Measurements from ENCODE around the gene CMPK1.
A peak's percentile ranks its signal among the peaks of the same experiment; 100 is the strongest.
"Not testable (repeated sequence)": the region's sequence is repeated elsewhere in the genome, so short reads cannot be mapped to it uniquely, and the experiment has no call there.

The CMPK1 gene, protein sequence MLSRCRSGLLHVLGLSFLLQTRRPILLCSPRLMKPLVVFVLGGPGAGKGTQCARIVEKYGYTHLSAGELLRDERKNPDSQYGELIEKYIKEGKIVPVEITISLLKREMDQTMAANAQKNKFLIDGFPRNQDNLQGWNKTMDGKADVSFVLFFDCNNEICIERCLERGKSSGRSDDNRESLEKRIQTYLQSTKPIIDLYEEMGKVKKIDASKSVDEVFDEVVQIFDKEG

DNA sequence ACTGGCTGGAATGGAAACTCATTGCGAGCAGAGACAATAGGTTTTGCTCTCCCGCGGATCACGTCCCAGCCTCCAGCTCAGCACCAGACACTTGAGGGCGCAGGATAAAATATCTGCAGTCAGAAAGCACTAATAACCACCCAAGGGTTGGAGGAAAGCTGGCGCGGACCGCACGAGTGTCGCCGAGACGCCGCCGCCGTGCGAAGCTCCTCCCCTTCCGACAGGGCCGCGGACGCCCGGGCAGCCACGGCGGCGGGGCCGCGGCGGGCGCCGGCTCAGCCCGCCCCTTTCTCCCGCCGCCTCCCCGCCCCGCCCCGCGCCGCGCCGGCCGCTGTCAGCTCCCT lies at the start of gene CMPK1:
Gene CMPK1, plus strand, starts transcription at position 213 of the 344 bp plus-strand sequence. CDS start 156 bp downstream, outside the sequence.
- DNase-seq: peak; percentile 69

DNA sequence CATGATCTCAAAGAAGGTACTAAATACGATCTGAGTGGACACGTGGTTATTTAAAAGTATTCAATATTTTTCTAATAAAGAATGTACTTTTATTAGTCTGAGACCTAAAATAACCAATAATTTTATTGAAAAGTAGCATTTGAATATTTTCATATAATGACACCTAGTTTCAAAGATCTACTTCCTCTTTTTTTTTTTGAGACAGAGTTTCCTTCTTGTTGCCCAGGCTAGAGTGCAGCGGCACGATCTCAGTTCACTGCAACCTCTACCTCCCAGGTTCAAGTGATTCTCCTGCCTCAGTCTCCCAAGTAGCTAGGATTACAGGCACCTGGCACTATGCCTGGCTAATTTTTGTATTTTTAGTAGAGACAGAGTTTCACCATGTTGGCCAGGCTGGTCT lies 45.5 kb upstream of the CMPK1 start:
- DNase-seq: not testable (repeated sequence)

DNA sequence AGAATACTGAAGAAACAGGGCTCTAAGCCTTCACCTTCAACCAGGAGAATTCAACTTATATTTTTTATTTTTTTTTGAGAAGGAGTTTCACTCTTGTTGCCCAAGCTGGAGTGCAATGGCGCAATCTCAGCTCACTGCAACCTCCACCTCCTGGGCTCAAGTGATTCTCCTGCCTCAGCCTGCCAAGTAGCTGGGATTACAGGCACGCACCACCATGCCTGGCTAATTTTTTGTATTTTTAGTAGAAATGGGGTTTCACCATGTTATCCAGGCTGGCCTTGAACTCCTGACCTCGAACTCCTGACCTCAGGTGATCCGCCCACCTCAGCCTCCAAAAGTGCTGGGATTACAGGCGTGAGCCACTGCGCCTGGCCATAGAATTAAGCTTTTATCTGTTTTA lies 38.7 kb upstream of the CMPK1 start:
- DNase-seq: not testable (repeated sequence)

DNA sequence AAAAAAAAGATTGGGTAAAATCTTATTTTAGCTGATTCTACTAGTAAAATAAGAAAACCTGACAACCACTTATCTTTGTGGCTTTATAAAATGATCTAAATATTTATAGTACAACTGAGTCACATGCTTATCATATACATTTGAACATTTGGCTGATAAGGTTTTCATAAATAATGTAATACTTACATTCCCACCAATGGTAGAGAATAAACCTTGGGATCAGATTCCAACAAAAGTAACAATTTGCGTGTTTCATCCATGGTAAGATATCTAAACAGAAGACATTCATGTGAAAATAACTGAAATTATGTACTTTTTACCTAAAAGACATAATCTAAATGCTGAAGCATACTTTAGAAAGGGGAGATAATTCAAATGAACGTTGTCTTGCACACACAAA lies 38.0 kb upstream of the CMPK1 start:
- DNase-seq: no peak

DNA sequence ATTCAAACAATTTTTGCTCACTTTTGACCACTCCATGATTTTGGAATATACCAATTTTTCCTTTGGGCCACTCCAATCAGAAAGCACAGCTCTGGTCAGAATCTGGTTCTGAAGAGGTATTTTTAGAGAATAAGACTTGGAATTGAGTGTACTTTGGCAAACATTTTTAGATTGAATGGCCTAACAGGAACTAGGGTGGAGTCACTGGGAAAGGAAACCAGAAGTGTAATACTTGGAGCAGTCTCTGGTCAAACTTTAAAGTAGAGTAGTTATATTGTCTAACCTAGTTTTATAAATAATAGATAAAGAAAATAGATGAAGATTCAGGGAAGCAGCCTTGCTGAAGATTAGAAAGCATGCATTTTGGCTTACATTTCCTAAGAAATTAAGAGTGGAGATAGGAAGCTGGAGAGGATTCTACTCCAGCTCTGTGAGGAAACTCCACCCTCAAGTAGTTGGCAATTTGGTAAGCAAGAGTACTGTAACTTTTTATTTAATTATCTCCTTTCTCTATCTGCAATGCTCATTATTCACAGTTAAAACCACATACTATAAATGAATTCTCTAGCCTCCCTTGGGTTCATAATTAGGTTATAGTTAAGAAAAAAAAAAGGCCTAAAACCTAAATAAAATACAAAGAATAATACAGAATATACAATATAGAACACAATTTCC lies 35.4 kb upstream of the CMPK1 start:
- no peak for DNase-seq

GRCh38 chr1:47302472-47302871 lies 31.1 kb upstream of the CMPK1 start:
- DNase-seq: no peak

- no peak for DNase-seq
These were observed 24.2 kb upstream of the CMPK1 start for GRCh38 chr1:47309427-47309826.

DNA sequence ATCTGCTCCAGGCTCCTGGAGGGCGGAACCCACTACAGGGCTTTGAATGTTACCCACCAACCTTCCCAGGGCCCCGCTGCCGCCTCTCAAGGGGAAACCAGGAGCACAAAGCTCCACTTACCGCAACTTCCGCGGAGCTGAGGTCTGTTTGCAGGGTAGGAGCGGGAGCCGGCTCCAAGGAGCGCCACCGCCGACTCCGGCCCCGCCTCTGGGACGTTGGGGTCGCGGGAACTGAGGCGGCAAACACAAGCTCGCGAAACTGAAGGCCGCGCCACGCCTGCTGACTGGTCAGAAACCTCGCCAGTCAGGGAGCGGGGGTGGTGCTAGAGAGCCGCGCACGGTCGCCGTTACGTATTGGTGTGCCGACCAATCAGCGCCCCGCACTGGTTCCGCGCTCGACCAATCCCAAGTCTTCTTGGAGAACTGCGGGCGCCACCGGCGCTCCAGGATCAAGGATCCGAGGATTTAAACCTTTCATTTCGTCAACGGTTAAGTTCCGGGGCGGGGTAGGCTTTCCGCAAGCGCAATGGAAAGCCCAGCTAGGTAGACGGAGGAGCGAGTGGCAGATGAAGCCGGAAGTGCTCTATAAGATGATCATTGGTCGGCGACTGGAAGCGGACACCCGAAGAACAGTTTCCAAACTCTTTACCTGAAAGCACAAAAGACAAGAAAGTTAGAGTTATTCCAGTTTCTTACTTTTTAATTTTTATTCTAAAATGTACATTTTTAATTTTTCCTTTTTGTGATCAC lies 19.5 kb upstream of the CMPK1 start, which contains the start of gene STIL:
Gene STIL, minus strand, starts transcription at position 233 of the 750 bp plus-strand sequence. CDS start 3,828 bp downstream, outside the sequence.
- peak; percentile 94 for DNase-seq

- DNase-seq: no peak
These were observed 15.7 kb upstream of the CMPK1 start for GRCh38 chr1:47317841-47318240.

DNA sequence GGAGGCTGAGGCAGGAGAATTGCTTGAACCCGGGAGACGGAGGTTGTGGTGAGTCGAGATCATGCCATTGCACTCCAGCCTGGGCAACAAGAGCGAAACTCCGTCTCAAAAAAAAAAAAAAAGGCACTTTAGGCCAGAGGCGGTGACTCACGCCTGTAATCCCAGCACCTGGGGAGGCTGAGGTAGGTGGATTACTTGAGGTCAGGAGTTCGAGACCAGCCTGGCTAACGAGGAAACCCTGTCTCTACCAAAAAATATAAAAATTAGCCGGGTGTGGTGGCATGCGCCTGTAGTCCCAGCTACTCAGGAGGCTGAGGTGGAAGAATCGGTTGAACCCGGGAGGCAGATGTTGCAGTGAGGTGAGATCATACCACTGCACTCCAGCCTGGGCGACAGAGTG lies 13.6 kb upstream of the CMPK1 start:
- not testable (repeated sequence) for DNase-seq

- DNase-seq: no peak
These were observed 10.0 kb upstream of the CMPK1 start for GRCh38 chr1:47323599-47324031.

DNA sequence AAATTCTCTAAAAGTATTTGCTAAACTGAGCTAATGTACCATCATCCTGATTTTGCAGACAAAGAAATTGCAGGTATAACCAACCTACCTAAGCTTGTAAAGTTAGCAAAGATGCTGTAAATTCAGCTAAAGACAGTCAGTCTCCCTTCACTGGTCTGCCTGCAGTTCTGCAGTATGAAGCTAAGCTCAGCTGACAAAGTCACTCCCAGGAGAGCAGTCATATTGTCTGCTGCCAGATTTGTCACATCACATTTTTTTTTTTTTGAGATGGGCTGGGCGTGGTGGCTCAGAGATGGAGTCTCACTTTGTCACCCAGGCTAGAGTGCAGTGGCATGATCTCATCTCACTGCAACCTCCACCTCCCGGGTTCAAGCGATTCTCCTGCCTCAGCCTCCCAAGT lies 8.9 kb upstream of the CMPK1 start:
- DNase-seq: no peak

DNA sequence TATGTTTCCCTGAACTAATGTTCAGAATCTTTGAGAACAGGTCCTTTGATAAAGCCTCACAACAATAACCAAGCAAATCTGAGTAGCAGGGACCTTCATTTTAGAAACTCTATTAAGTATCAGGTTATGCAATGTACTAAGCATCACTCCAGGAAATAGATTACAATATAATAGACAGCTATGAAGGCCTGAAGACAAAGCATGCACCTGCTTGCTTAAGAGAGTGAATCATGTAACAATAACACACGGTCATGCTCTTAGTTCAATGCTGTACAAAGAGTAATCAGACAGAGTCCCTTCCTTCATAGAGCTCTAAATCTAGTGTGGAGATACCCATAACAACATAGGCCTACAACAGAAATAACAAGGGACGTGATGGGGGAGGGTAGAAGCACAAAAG lies 8.1 kb upstream of the CMPK1 start:
- DNase-seq: no peak

- DNase-seq: no peak
These were observed 7.3 kb upstream of the CMPK1 start for GRCh38 chr1:47326271-47326670.

DNA sequence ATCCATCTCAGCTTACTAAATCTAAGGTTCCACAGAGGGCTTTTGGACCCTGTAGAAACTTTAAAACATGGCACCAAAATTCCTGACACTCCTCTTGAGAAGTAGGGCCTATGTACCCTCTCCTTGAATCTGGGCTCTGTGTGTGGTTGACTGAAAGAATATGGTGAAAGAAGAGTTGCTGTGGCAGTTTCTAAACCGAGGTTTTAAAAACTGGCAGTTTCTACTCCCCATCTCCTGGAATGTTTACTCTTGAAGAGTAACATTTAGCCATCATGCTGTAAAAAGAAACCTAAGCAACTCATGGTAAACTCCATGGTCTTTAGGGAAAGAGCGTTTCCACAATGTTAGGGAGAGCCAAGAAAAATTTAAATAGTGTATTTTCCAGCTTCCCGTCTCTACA lies 4.6 kb upstream of the CMPK1 start:
- no peak for DNase-seq

DNA sequence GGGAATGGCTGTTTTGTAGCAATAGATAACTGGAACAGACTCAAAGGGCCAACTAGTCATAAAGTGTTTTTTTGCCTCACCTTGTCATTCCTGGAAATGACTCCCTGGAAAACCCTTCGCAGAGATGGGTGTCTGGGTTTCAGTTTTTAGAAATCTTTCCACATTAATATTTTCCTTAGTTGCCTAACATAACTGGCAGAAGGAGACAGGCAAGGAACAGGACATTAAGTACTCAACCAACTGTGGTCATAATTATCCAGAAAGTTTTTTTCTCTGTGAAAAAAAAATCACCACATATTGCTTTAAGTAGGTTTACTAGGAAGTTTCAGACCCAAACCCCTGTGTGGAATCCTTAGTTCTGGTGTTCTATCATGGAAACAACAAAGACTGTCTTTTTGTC lies 3.4 kb upstream of the CMPK1 start:
- no peak for DNase-seq

DNA sequence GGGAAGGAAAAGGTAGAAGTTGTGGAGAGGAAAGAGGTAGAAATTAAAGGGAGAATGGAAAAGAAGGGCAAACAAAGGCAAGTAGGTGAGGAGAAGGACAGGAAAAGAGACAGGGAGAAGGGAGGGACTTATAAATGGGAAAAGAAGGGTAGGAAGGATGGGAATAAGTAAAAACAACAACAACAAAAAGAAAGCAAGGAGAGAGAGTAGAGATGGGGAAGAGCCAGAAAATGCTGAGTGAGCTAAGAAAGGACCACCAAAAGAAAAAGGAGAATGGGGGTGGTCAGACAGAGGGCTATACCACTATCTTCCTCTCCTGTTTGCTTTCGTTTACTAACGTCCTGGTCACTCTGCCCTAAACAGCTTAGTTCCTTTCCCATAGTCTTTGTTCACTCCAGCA lies 1.7 kb upstream of the CMPK1 start:
- DNase-seq: no peak

GRCh38 chr1:47332779-47333577 lies 612 bp upstream of the CMPK1 start:
- no peak for DNase-seq

GRCh38 chr1:47333922-47334764 lies 553 bp downstream of the CMPK1 start:
- DNase-seq: peak; percentile 58

DNA sequence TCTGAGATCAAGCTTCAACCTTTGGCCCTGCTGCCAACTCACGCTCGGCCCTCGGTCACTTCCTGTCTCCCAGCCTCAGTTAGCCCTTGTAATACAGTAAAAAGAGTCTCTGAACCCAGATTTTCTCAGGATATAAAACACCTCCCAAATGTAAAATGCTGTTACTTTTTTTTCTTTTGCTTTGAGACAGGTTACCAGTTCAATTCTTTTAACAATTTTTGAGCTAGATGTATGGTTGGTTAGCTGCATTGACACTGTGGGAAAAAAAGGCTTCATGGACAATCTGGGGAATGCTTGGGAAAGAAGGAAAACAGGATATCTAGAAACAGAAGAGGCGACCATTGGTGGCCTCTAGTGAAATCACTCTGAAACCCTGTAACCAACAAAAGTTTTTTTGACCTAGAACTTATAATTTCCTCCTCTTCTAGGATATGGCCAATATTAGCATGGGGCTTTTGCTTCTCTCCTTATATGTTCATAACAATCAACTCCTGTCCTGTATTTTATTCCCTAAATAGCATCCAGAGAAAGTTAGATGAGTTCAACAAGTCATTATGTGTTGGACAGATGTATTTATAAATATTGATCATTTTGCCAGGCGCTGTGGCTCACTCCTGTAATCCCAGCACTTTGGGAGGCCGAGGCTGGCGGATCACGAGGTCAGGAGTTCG lies 1.3 kb downstream of the CMPK1 start:
- no peak for DNase-seq

DNA sequence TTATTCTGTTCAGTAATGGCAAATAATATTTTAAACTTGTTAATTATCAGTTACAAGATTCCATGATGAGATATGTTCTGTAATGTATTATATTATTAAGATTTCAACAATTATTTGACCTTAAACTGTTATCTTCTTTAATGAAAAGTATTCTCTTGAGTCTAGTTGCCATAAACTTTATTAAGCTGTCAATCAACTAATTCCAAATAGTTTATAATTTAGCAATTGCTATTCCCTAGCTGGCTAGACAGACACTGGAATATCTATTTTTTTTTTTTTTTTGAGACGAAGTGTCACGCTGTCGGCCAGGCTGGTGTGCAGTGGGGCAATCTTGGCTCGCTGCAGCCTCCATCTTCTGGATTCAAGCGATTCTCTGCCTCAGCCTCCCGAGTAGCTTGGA lies 3.8 kb downstream of the CMPK1 start:
- DNase-seq: no peak

All from activated gamma-delta T cell treated with Interleukin-2 at 50 U/mL for 16 hours (primary cell).